Neural cell (in vitro differentiated cells): ENCODE data around the gene HPCAL4. TPM values are rescaled to one million over a fixed set of nuclear protein-coding genes. Genes with fewer than 3 reads are reported as not detected.

ENCODE experiments used
- H2AFZ ChIP-seq: fragments of 200-600, 300-800 bp; sonication (generic), shearing (Covaris generic); 2 replicates; pipeline ENCODE4 v1.6.0; 2014; ENCODE audit warnings: low read depth, mild to moderate bottlenecking, antibody characterized with exemption, low read length, moderate library complexity
- H3F3A ChIP-seq: fragments of 200-600 bp; shearing (Covaris generic); 2 replicates; pipeline ENCODE4 v1.6.1; 2016; ENCODE audit warnings: mild to moderate bottlenecking, moderate library complexity, mixed read lengths, antibody characterized with exemption, low read length; ENCODE audit not compliant: insufficient read depth, poor library complexity, severe bottlenecking
- H3K27ac ChIP-seq: fragments of 200-600, 300-800 bp; sonication (generic), shearing (Covaris generic); 2 replicates; pipeline ENCODE4 v1.5.1; 2014; ENCODE audit warnings: mild to moderate bottlenecking, low read length, moderate library complexity
- H3K27me3 ChIP-seq: fragments of 300-800, 200-600 bp; sonication (generic), shearing (Covaris generic); 2 replicates; pipeline ENCODE4 v1.6.0; 2014; ENCODE audit warnings: mild to moderate bottlenecking, low read depth, low read length, moderate library complexity; ENCODE audit not compliant: insufficient read depth
- H3K36me3 ChIP-seq: fragments of 300-800, 200-600 bp; sonication (generic), shearing (Covaris generic); 2 replicates; pipeline ENCODE4 v1.5.1; 2014; ENCODE audit warnings: mild to moderate bottlenecking, antibody characterized with exemption, low read length, moderate library complexity; ENCODE audit not compliant: insufficient read depth
- H3K4me2 ChIP-seq: fragments of 300-800, 200-600 bp; sonication (generic), shearing (Covaris generic); 2 replicates; pipeline ENCODE4 v1.6.0; 2014; ENCODE audit warnings: mild to moderate bottlenecking, low read length
- H3K4me3 ChIP-seq: fragments of 300-800, 200-600 bp; sonication (generic), shearing (Covaris generic); 2 replicates; pipeline ENCODE4 v1.5.1; 2014; ENCODE audit warnings: mild to moderate bottlenecking, low read length, moderate library complexity
- H3K79me2 ChIP-seq: fragments of 200-600 bp; shearing (Covaris generic); replicated peaks from 2 replicates; pipeline ENCODE4 v1.6.0; 2014; ENCODE audit warnings: mild to moderate bottlenecking, low read length, moderate library complexity; ENCODE audit not compliant: insufficient read depth
- H3K9ac ChIP-seq: fragments of 300-800, 200-600 bp; sonication (generic), shearing (Covaris generic); 2 replicates; pipeline ENCODE4 v1.6.1; 2016; ENCODE audit warnings: mild to moderate bottlenecking, low read length, mixed read lengths
- H3K9me2 ChIP-seq: fragments of 200-600 bp; shearing (Covaris generic); 2 replicates; pipeline ENCODE4 v1.6.1; 2016; ENCODE audit warnings: mild to moderate bottlenecking, low read length, mixed read lengths; ENCODE audit not compliant: insufficient read depth
- H3K9me3 ChIP-seq: fragments of 200-600, 300-800 bp; sonication (generic), shearing (Covaris generic); 2 replicates; pipeline ENCODE4 v1.6.1; 2016; ENCODE audit warnings: mild to moderate bottlenecking, mixed run types, low read length, moderate library complexity, mixed read lengths
- H4K20me1 ChIP-seq: fragments of 200-600 bp; shearing (Covaris generic); 2 replicates; pipeline ENCODE4 v1.6.1; 2016; ENCODE audit warnings: mild to moderate bottlenecking, mixed run types; ENCODE audit not compliant: insufficient read depth
- EP300 ChIP-seq: fragments of 450-650 bp; conservative IDR thresholded peaks from 2 replicates; pipeline ENCODE4 v1.6.1; 2014; ENCODE audit warnings: antibody characterized with exemption, mild to moderate bottlenecking, moderate library complexity; ENCODE audit not compliant: poor library complexity, severe bottlenecking
- EZH2 ChIP-seq: fragments of 200-600, 300-800 bp; shearing (Covaris generic), sonication (generic); IDR thresholded peaks from 2 replicates; pipeline ENCODE4 v1.6.1; 2014; ENCODE audit warnings: antibody characterized with exemption, low read length, borderline replicate concordance, mild to moderate bottlenecking; ENCODE audit not compliant: insufficient read depth, poor library complexity, severe bottlenecking
- MXI1 ChIP-seq: fragments of 450-650 bp; conservative IDR thresholded peaks from 2 replicates; pipeline ENCODE4 v1.6.1; 2014; ENCODE audit warnings: antibody characterized with exemption, mild to moderate bottlenecking; ENCODE audit not compliant: poor library complexity, severe bottlenecking
- POLR2AphosphoS5 ChIP-seq: IDR thresholded peaks from 2 replicates; pipeline ENCODE4 v1.6.1; 2012
- RAD21 ChIP-seq: fragments of 450-650 bp; conservative IDR thresholded peaks from 2 replicates; pipeline ENCODE4 v1.6.1; 2014; ENCODE audit warnings: antibody characterized with exemption, mild to moderate bottlenecking, moderate library complexity
- SMC3 ChIP-seq: fragments of 450-650 bp; conservative IDR thresholded peaks from 2 replicates; pipeline ENCODE4 v1.6.1; 2014; ENCODE audit warnings: antibody characterized with exemption, mild to moderate bottlenecking, moderate library complexity; ENCODE audit not compliant: poor library complexity
- TAF1 ChIP-seq: IDR thresholded peaks from 2 replicates; pipeline ENCODE4 v1.6.1; 2012; ENCODE audit warnings: low read depth
- polyA plus RNA-seq: library from polyadenylated mRNA; depleted of rRNA; stranded (reverse); fragments of >200 nt; gene quantifications from 2 replicates; pipeline ENCODE4 v1.2.3, GENCODE V29; 2014
- TF ChIP-seq, protein P1 (sequence below): fragments of 450-650 bp; IDR thresholded peaks from 2 replicates; pipeline ENCODE4 v1.5.1; 2014; ENCODE audit warnings: antibody characterized with exemption, mild to moderate bottlenecking, moderate library complexity; ENCODE audit not compliant: poor library complexity, severe bottlenecking
- TF ChIP-seq, protein P2 (sequence below): IDR thresholded peaks from 2 replicates; pipeline ENCODE4 v1.6.1; 2012; ENCODE audit warnings: borderline replicate concordance

The HPCAL4 gene
- polyA plus RNA-seq, 1 donor from 2014 or later: 53.2 TPM

DNA sequence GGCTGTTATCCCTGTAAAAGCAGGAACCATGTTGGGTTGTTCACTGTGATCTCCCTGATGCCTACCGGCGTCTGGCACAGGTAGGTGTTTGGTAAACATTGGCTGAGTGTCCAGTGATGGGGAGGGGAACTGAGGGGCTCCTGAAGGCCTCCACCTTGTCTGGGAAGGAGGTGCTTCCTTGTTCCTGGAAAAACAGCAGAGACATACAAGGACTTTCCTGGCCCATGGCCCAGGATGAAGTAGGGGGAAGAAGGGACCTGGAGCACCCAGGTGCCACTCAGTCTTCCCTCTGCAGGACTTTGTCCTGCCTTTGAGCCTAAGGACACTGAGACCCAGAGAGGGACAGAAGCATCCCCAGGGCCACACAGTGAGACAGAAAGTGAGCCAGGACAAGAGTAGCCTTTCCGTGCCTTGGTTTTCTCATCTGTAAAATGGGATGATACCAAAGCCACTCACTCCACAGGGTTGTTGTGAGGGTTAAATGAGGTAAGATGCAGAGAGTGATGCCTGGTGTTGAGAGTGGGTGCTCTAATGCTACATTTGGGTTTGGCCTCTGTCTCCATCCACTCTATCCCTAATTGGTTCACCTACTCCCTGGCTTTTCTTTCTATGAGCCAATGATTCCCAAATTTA is 45.7 kb downstream of the HPCAL4 start:
- H3K9ac ChIP-seq: no peak overlapping the region
- no peaks in the 10 kb centered on the region for H4K20me1 ChIP-seq
- peaks cover 4% of the 10 kb centered on the region for H3K27me3 ChIP-seq
- TF ChIP-seq MXI1: no peak
- TF ChIP-seq, protein P1, sequence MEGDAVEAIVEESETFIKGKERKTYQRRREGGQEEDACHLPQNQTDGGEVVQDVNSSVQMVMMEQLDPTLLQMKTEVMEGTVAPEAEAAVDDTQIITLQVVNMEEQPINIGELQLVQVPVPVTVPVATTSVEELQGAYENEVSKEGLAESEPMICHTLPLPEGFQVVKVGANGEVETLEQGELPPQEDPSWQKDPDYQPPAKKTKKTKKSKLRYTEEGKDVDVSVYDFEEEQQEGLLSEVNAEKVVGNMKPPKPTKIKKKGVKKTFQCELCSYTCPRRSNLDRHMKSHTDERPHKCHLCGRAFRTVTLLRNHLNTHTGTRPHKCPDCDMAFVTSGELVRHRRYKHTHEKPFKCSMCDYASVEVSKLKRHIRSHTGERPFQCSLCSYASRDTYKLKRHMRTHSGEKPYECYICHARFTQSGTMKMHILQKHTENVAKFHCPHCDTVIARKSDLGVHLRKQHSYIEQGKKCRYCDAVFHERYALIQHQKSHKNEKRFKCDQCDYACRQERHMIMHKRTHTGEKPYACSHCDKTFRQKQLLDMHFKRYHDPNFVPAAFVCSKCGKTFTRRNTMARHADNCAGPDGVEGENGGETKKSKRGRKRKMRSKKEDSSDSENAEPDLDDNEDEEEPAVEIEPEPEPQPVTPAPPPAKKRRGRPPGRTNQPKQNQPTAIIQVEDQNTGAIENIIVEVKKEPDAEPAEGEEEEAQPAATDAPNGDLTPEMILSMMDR: no peak
- no peak for TF ChIP-seq EZH2
- TF ChIP-seq, protein P2, sequence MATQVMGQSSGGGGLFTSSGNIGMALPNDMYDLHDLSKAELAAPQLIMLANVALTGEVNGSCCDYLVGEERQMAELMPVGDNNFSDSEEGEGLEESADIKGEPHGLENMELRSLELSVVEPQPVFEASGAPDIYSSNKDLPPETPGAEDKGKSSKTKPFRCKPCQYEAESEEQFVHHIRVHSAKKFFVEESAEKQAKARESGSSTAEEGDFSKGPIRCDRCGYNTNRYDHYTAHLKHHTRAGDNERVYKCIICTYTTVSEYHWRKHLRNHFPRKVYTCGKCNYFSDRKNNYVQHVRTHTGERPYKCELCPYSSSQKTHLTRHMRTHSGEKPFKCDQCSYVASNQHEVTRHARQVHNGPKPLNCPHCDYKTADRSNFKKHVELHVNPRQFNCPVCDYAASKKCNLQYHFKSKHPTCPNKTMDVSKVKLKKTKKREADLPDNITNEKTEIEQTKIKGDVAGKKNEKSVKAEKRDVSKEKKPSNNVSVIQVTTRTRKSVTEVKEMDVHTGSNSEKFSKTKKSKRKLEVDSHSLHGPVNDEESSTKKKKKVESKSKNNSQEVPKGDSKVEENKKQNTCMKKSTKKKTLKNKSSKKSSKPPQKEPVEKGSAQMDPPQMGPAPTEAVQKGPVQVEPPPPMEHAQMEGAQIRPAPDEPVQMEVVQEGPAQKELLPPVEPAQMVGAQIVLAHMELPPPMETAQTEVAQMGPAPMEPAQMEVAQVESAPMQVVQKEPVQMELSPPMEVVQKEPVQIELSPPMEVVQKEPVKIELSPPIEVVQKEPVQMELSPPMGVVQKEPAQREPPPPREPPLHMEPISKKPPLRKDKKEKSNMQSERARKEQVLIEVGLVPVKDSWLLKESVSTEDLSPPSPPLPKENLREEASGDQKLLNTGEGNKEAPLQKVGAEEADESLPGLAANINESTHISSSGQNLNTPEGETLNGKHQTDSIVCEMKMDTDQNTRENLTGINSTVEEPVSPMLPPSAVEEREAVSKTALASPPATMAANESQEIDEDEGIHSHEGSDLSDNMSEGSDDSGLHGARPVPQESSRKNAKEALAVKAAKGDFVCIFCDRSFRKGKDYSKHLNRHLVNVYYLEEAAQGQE: no peak
- TF ChIP-seq POLR2AphosphoS5: no peak
- no peak for TF ChIP-seq EP300
- no peak for TF ChIP-seq TAF1
- TF ChIP-seq RAD21: no peak
- no peak for TF ChIP-seq SMC3
- no peaks in the 10 kb centered on the region for H3K9me2 ChIP-seq
- H3K36me3 ChIP-seq: no peaks in the 10 kb centered on the region
- no peaks in the 10 kb centered on the region for H3K9me3 ChIP-seq
- H3K4me3 ChIP-seq: no peak overlapping the region
- no peak overlapping the region for H2AFZ ChIP-seq
- H3K4me2 ChIP-seq: no peak overlapping the region
- H3F3A ChIP-seq: no peaks in the 10 kb centered on the region
- no peaks in the 10 kb centered on the region for H3K79me2 ChIP-seq
- H3K27ac ChIP-seq: no peak overlapping the region

DNA sequence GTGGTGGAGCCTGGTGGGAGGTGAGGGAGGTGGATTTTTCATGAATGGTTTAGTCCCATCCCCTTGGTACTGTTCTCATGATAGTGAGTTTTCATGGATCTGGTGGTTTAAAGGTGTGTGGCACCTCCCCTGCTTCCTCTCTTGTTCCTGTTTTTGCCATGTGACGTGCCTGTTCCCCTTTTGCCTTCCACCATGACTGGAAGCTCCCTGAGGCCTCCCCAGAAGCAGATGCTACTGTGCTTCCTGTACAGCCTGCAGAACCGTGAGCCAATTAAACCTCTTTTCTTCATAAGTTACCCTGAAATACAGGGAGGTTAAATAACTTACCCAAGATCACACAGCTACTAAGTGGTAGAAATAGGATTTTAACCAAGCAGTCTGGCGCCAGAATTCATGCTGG is 47.5 kb downstream of the HPCAL4 start:
- no peak for TF ChIP-seq RAD21
- TF ChIP-seq, protein P2: no peak
- TF ChIP-seq, protein P1: no peak
- no peak for TF ChIP-seq EZH2
- TF ChIP-seq MXI1: no peak
- TF ChIP-seq SMC3: no peak
- TF ChIP-seq POLR2AphosphoS5: no peak
- no peak for TF ChIP-seq TAF1
- TF ChIP-seq EP300: no peak
- Histone ChIP-seq H3K9me2 (no peaks in the 10 kb centered on the region), H2AFZ (no peak overlapping the region), H3K36me3 (no peaks in the 10 kb centered on the region), H3K27ac (no peak overlapping the region), H4K20me1 (no peaks in the 10 kb centered on the region), H3K9ac (no peak overlapping the region), H3K79me2 (no peaks in the 10 kb centered on the region), H3K4me2 (no peak overlapping the region), H3F3A (no peaks in the 10 kb centered on the region), H3K4me3 (no peak overlapping the region), H3K27me3 (peaks cover 21% of the 10 kb centered on the region), H3K9me3 (no peaks in the 10 kb centered on the region)
